Retinal pigment epithelial cell (primary cell): ENCODE results near the gene NRN1L.

Experiments
- DNase-seq: peaks from one replicate; pipeline ENCODE4 v3.0.0-alpha.2; 2010; ENCODE audit warnings: low read depth
- H3K4me3 ChIP-seq: 2 replicates; pipeline ENCODE4 v1.5.1; 2011; ENCODE audit warnings: mild to moderate bottlenecking, low read length, control low read depth, moderate library complexity
- TF ChIP-seq, protein P1 (sequence below): conservative IDR thresholded peaks from 2 replicates; pipeline ENCODE4 v1.5.1; 2011; ENCODE audit warnings: low read depth, low read length, control low read depth, inconsistent platforms

NRN1L gene

DNA sequence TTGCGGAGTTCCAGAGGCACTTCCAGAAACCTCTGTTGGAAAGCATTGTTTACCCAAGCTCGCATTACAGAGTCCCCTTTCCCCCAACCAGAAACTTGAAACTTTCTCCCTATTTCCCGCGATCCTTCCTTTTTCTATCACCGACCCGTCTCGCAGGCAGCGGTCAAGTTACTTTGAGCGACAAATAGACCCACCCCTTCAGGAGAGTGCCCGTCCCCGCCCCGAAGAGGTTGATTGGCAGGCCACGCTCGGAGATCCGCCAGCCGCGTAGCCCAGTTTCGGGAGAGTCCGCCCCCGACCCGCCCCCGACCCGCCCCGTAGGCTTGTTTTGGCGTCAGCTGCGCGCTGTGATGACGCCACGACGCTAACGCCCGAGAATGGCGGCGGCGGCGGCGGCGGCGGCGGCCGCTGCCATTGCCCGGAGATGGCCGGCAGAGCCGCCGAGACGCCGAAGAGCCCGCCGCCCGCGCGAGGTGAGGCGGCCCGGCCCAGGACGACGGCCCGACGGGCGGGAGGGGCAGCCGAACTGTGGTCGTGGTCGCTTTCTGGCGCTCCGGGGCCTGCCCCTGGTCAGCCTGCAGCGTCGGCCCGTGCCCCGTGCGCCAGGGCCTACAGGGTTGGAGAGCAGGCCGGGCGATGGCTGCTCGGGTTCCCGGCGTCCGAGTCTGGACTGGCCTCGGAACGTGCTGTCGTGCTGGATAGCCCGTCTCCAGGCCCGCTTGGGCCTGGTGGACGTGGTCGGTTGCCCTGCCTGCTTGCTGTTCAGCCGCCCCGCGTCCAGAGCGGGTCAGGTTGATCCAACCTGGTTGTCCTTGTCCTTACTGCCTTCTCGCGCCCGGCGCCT, 8.4 kb downstream of the NRN1L start, which contains the start of gene PSKH1:
Gene PSKH1, plus strand, starts transcription at position 356 of the 844 bp plus-strand sequence. CDS start 15,496 bp downstream, outside the sequence.
- DNase-seq, result peak; percentile 78
- TF ChIP-seq, protein P1, sequence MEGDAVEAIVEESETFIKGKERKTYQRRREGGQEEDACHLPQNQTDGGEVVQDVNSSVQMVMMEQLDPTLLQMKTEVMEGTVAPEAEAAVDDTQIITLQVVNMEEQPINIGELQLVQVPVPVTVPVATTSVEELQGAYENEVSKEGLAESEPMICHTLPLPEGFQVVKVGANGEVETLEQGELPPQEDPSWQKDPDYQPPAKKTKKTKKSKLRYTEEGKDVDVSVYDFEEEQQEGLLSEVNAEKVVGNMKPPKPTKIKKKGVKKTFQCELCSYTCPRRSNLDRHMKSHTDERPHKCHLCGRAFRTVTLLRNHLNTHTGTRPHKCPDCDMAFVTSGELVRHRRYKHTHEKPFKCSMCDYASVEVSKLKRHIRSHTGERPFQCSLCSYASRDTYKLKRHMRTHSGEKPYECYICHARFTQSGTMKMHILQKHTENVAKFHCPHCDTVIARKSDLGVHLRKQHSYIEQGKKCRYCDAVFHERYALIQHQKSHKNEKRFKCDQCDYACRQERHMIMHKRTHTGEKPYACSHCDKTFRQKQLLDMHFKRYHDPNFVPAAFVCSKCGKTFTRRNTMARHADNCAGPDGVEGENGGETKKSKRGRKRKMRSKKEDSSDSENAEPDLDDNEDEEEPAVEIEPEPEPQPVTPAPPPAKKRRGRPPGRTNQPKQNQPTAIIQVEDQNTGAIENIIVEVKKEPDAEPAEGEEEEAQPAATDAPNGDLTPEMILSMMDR, result no peak
- peak within 1 kb of the TSS; percentile 83 for H3K4me3 ChIP-seq

DNA sequence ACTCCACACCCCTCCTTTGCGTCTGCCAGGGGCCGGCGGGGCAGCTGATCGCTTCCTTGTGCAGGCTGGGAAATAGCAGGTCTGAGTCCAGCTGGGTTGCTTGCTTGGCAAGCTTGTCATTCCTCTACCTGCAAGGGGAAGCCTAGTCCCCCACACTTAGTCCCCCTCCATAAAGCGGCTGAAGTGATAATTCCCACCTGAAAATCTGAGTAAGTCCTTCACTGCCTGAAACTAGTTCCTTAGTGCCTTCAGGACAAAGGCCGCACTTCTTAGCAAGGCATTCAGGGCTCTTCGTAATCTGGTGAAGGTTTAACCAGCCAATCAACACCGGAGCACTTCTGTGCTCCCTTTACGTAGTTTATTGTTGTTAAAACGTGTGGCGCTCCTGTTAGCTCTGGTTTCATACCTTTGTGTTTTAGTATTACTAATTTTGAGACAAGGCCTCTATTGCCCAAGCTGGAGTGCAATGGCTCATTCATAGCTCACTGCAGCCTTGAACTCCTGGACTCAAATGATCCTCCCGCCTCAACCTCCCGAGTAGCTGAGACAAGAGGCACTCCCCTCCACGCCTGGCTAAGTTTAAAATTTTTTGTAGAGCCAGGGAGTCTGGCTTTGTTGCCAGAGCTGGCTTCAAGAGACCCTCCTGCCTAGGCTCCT, 9.2 kb downstream of the NRN1L start:
- H3K4me3 ChIP-seq, result peak overlapping the region; percentile 83
- DNase-seq, result no peak
- TF ChIP-seq, protein P1, result no peak

DNA sequence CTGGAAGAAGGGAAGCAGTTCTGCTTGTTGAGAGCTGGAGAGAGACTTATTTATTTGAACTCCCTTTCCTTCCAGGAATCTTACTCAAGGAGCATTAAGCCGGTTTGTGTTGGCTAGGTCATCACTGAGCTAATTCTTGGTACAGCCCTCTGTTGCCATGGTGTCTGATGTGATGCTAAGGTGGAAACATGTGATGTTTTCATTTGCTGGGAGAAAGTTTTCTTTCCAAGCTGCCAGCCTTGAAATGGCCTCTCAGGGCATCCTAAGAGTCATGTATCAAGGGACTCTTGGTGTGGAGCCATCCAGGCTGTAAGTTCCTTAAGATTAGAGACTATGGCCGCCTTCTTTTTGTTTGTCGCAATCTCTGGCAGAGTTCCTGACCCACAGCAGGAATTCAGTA, 12.5 kb downstream of the NRN1L start:
- TF ChIP-seq, protein P1, result no peak
- H3K4me3 ChIP-seq, result no peak overlapping the region
- DNase-seq, result peak; percentile 87

DNA sequence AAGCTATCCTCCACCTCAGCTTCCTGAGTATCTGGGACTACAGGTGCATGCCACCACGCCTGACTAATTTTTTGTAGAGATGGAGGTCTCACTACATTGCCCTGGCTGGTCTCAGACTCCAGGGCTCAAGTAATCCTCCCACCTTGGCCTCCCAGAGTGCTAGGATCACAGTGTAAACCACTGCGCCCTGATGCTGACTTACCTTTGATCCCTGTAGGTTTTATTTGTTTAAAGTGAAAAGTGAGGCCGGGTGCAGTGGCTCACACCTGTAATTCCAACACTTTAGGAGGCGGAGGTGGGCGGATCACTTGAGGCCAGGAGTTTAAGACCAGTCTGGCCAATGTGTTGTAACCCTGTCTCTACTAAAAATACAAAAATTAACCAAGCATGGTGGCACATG, 17.0 kb downstream of the NRN1L start:
- DNase-seq, result no peak
- TF ChIP-seq, protein P1, result no peak
- no peak overlapping the region for H3K4me3 ChIP-seq

DNA sequence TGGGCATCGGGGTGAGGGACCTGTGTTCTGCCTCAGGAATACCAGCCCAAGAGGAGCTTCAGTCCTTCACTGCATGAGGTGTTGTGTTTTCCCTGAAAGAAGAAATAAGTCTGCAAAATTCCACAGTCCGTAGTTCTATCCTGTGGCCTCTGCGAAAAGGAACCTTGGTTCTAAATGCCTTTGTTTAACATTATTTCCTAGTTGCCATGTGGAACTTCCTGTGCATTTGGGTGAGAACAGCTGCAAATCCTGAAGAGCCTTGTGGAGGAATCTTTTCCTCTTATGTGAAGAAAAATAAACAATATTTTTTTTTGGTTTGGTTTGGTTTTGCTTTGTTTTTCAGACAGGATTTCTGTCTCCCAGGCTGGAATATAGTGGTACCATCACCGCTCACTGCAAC, 18.1 kb downstream of the NRN1L start:
- H3K4me3 ChIP-seq, result no peak overlapping the region
- DNase-seq, result no peak
- TF ChIP-seq, protein P1, result no peak

DNA sequence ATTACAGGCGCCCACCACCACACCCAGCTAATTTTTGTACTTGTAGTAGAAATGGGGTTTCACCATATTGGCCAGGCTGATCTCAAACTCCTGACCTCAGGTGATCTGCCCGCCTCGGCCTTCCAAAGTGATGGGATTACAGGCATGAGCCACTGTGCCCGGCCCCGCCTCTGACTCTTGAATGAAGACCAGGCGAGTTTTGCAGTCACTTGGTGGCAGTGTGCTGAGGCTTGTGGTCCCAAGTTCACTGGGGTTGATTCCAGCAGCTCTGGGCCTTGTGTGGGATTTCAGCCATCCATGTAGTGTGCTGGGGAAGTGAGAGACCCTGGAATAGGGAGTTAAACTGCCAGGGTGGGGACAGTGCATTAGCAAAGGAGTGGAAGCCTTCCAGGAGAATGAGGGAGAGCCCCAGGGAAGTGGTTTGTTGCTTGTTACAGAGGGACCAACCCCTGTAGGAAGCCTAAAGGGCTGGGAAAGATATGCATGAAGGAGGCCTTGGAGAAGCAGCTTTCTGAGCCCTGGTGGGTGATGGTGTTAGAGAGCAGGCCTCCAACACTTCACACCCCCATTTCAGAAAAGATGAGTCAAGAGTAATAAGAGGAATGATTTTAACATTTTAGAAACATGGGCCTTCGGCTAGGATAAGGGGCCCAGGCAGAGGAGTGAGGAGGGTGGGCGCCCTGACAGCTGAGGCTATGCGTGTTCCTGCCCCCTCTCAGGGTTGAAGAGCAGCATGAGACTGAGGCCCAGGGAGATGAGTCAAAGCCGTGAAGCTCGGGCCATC, 22.9 kb downstream of the NRN1L start:
- DNase-seq, result no peak
- H3K4me3 ChIP-seq, result no peak overlapping the region
- TF ChIP-seq, protein P1, result no peak
